Activated T-helper 9 cell treated with anti-CD3 and anti-CD28 coated beads, Interleukin-2, amount 50 U/mL, for 16 hours (primary cell): ENCODE results near the gene EXD3.
"Not testable (repeated sequence)": the region's sequence is repeated elsewhere in the genome, so short reads cannot be mapped to it uniquely, and the experiment has no call there.

Experiments
- DNase-seq: peaks from one replicate; pipeline ENCODE4 v3.0.0-alpha.2; 2020; ENCODE audit warnings: low read depth

EXD3 gene

DNA sequence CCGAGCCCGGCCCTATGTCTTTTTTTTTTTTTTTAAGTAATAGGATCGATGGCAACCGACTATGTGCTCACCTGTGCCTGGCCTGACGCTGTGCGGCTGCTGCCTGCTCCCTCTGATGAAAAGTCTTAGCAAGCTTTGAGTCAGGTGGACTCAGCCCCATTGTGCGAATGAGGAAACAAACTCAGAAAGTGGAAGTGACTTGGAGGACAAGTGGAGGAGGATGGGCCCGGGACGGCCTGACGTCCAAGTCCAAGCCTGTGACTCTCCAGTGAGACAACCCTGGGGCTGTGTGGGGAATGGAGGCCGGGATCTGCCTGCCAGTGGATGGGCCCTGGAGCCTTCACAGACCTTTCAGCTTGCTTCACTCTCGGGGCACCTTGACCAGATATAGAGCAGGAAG, 57.9 kb downstream of the EXD3 start:
- DNase-seq, result no peak

DNA sequence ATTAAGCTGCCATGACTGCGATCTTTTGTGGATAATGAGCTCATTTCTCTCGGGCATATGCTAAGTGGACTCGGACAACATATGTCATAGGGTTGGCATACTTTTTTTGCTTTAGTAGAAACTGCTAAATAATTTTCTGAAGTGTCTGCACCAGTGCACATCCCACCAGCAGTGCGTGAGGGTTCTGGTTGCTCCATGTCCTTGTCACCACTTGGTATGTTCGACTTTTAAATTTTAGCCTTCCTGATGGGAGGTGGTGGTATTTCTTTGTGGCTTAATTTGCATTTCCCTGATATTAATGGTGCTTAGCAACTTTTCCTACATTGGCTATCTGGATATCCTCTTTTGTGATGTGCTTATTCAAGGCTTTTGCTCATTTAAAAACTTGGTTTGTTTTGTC, 63.1 kb downstream of the EXD3 start:
- DNase-seq, result no peak

DNA sequence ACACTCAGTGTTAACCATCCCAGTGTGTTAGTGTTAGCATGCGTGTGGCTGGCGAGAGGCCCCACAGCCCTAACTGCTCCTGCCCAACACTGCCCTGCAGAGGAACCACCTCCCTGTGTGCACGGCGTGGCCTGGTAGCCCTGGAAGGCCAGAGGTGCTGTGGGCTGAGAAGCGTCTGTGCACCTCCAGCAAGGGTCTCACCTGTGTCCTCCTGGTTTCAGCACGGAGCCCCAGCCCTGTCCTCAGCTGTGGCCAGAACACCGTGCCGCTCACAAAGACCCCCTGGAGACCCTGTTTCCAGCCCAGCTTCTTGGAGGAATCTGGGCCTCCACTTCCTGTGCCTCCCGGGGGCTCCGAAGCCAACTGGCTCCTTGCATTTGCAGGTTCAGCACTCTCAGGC, 64.8 kb downstream of the EXD3 start:
- no peak for DNase-seq

DNA sequence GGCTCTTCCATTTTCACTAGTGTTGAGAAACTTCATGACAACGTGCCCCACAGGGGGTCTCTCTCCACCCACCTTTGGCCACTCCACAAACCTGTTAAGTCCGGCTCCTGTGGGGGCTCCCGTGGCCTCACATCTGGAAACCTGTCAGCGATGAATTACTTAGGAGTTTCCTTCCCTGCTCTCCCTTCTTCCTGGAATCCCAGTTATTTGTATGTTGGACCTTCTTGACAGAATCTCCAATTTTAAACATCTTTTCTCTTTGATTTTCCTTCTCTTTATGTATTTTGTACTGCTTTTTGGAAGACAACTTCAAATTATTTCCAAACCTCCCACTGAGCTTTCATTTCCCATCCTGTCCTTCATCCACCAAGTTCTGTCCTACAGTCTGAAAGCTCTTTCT, 65.8 kb downstream of the EXD3 start:
- DNase-seq, result no peak

DNA sequence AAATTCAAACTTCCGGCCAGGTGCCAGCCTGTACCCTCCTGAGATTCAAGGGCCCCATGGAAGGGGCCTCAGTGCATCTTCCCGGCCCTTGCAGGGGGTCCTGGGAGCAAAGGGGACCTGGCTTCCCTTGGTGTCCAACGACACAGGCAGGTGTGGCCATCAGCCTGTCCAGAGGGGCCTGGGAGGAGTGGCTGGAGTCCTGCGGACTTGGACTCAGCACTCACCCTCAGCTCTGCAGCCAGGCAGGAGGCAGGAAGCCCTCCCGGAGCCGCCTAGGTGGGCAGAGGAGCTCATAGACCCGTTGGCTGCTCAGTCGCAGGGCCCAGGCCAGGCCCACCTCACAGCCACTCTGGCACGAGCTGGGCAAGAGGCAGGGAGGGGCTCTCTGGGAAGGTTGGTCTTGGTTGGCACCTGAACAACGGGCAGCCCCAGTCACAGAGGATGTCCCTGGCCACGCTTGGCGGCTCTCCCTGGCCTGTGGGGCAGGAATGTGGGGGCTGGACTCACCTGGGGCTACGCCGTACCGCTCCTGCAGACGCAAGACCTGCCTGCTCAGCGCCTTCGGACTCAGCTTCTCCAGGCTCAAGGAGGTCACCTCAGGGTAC, 67.1 kb downstream of the EXD3 start:
- no peak for DNase-seq

DNA sequence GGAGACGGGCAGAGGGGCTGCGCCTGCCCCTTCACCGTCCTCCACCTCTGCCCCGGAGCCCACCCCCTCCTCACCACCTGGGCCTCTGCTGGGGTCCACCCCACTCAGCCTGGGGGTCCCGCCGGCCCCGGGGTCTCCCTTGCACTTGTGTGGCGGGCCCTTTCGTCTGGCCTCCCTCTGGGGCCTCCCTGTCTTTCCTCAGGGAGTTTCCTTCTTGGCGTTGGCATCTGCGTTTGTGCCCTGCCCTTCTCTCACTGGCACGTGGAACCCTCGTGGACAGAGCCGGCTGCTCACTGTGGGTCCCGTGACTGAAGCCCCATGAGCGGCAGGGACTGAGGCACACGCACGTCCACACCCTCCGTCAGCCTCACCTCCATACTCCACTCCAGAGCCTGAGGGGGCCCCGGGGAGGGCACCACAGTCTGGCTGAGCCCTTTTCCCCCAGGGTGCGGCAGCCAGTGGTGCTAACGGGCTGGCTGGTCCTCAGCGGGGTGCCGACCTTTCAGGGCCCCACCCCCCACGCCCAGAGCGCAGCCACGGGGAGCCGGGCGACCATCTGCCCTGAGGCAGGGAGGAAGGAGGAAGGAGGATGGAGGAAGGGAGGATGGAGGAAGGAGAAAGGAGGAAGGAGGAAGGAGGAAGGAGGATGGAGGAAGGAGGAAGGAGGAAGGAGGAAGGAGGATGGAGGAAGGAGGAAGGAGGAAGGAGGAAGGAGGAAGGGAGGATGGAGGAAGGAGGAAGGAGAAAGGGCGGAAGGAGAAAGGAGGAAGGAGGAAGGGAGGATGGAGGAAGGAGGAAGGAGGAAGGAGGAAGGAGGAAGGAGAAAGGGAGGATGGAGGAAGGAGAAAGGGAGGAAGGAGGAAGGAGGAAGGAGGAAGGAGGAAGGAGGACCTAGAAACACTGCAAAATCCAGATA, 67.9 kb downstream of the EXD3 start:
- no peak for DNase-seq

DNA sequence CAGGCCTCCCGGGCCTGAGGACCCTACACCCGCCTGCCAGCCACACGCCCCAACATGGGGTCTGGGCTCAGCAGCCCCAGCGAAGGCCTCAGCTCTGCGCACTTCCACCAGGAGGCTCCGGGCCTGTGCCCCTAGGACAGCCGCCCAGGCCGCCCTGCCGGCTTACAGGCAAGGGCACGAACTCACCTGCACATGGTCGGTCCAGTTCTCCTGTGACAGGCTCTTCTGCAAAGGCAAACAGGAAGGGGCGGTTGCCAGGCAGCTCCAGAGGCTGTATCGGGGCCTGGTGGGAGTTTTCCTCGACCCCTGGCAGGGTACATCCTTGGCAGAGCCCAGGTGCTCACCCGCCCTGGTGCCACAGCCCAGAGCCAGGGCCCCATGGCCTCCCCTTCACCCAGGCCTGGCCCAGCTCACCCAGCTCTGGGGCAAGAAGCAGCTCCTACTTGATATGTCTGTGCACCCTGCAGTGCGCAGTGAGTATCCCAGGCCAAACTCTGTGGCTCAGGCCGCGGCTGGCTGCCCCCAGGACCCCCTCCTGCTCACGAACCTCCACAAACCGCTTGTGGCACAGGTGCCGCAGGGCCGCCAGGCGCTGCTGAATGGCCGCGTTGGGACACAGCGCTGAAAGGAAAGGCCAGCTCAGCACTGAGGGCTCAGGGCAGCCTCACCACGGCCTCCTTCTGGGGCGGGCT, 68.7 kb downstream of the EXD3 start:
- DNase-seq, result no peak

DNA sequence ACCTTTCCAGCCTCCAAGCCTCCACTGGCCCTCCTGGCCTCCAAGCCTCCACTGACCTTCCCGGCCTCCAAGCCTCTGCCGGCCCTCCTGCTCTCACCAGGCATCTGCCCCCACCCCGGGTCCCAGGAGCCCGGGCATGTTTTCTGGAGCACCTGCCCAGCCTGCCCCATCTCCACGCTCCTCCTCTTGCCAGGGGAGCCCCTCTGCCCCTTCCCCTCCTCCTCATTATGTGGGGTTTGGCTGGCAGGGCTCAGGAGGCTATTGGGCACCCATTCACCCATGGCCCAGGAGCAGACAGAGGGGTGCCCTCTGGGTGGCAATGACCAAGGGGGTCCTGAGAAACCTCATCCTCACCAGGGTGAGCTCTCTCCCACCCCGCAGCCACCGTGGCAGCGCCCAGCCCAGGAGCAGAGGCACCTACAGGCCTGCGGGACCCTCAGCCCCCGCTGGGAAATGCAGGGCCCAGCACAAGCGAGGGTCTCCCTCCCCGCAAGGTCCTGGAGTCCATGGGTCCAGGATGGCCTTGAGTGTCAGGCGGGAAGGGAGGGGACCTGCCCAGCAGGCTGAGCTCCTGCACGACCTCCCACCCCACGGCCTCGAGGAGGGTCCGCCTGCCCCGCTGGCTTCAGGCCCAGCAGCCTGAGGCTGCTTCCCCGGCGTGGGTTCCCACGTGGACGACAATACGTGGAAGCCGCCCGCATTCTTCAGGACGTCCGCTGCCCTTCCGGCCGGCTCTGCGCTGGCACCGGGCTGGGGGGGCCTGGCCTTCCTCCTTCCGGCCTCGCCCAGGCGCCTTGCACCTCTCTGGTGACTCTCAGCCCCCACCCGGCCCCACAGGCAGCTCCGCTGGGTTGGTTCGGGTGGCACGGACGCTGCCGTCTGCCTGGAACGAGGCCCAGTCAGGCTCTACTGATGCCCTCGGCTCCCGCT, 69.5 kb downstream of the EXD3 start:
- no peak for DNase-seq

DNA sequence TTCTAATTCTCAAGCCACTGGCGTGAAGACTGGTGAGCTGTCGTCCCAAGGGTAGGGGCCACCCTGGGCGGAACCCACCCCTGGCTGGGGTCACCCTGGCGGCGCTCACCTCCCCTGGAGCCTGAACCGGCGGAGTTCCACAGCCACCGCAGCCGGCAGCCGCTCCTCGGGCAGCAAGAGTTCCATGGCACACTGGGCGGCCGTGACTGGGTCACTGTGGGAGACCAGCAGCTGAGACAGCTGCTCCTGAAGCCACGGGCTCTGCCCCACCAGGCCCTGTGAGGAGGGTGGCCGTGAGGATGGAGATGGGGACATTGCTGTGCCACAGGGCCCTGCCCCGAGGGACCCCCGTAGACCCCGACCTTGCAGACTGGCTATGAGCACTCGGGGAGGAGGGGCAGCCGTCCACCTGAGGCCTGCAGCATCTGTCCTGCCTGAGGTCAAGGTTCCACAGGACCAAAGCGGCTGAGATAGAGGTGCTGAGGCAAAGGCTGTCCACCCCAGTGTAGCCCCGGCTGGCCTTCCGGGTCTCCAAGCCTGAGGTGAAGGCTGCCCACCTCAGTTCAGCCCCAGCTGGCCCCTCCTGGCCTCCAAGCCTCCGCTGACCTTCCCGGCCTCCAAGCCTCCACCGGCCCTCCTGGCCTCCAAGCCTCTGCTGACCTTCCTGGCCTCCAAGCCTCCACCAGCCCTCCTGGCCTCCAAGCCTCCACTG, 70.3 kb downstream of the EXD3 start:
- DNase-seq, result no peak

DNA sequence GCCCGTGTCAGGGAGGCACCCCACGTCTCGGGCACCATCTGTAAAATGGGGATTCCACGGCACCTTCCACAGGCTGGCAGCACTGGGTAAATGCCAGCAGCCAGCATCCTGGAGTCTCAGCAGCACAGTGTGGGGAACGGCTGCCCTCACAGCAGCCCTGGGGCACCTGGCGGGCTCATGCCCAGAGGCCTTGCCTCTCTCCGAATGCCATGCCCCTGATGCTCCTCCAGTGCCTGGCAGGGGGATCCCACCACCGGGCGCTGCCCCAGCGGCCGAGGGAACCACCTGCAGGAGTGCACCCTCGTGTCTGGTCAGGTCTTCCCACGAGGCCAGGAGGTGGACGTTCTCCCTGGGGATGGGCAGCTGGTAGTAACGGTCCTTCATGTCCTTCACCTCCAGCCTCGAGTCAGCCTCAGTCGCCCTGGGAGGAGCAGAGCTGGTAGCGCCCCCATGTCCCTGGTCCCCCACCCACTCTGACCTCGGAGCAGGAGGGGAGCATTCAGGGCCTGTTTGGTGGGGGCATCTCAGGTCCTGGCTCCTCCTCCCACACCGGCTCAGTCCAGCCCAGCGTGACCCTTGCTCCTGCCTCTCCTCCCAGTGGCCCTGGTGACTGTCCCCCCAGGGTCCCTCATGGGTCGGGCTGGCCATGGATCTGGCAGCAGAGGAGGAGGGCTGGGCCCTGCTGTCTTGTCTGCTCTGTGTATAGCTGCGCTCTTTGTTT, 71.0 kb downstream of the EXD3 start:
- DNase-seq, result no peak

DNA sequence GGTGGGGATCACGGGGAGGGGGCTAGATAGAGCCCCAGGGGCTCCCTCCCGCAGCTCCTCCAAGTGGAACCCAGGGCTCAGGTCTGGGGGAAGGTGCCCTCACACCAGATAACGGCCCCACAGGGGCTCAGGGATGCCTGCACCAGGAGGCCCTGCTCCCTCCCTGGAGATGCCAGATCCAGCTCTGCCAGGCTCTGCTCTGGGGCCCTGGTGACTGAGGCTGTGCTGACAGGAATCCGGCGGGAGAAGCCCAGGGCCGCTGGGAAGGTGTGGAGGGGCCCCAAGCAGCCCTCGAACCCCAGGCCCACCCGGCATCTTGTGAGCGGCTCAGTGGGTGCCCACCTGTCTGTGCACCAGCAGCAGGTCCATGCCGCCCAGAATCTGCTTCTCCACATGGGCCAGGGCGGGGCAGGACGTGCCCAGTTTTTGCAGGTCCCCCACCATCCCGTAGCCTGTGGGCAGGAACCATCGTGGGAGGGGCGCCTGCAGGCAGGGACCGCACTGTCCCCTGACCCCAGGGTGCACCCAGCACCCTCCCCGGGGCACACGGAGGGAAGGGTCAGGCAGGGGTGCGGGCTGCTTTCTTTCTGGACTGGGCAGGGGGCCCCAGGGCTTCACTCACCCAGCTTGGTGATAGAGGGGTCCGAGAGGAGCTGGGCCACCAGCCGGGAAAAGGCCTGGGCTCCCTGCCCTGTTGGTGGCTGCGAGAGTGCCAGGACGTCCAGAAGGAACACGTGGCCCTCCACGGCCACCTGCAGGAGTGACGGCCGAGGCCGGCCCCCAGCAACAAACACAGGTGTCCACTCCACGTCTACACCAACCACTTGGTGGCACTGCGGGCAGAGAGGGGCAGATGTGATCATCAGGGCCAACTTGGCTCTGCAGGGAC, 72.0 kb downstream of the EXD3 start:
- DNase-seq, result no peak

DNA sequence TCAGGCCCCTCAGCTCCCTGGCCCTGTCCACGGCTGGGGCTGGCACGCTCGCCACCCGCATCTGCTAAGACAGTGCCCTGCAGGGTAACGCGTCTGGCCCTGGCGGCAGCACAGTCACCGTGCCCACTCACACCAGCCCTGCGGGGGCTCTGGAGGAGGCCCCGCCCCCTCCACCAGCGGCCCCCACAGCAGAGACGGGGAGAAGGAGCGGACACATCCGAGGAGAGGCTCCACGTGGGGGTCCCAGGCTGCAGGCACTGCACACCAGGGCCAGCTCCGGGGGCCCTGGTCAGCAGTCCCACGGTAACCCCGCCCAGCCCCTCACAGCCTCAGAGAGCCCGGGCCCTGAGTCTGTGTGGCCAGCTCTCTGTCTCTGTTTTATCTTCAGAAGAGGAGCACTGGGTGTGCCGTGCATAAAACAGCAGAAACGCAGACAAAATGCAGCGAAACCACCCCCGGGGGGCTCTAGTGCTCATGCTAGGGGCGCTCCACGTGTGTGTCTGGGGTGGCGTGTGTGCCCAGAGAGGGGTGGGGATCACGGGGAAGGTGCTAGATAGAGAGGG, 73.4 kb downstream of the EXD3 start:
- no peak for DNase-seq

DNA sequence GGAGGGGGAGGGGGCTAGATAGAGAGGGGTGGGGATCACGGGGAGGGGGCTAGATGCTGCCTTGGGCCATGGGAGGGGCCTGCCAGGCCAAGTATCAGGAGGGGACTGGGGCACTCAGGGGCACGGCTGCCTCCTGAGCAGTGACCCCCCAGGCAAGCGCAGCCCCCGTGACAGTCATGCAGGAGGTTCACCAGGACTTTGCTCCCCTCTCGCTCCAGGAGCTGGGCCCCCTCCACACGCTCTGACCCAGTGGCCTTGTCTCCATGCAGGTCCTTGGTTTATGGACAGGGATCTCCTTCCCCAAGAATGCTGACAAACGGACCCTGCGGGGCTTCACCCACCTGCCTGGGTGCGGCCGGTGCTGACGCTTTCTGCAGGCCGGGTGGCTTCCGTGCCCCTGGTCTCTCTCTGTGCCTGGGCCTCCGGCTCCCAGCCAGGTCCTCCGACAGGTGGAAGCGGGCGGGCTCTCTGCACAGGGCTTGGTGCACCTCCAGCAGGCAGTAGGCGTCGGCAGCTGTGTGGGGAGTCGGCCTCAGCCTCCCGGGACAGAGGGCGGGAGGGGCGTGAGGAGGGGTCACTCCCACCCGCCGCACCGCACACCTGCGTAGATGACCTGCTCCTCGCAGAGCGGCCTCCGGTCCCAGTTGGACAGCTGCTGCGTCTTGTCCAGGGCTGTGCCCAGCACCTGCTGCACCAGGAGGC, 74.0 kb downstream of the EXD3 start:
- no peak for DNase-seq

DNA sequence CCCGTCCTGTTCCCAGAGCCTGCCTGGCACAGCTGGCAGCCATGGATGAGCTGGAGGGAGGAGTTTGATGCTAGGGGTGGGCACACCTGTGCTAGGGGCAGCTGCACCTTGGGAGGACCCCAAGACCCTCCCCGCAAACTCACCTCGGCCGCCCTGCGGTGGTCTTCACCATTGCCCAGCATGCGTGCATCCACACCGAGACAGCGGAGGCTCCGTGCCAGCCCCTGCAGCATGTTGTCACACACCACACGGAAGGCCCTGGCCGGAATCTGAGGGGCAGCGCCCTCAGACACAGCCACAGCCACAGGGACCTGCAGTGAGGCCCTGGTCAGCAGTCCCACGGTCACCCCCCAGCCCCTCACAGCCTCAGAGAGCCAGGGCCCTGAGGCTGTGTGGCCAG, 75.0 kb downstream of the EXD3 start:
- DNase-seq, result no peak

DNA sequence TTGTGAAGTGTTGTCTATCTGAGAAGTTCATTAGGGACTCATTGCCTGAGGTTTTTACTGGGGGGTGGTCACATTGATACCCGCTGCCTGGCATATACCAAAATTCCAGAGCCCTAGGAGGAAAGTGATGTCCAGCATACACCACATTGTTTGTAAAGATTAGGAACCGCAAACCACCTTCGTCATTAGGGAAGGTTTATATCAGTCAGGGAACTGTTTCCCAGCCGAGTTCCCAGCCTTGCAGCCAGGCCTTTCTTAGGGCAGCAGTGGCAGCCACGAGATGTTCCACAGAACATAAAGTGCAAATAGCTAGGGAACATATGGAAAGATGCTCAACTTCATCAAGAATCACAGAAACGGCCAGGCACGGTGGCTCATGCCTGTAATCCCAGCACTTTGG, 80.5 kb downstream of the EXD3 start:
- DNase-seq, result no peak

DNA sequence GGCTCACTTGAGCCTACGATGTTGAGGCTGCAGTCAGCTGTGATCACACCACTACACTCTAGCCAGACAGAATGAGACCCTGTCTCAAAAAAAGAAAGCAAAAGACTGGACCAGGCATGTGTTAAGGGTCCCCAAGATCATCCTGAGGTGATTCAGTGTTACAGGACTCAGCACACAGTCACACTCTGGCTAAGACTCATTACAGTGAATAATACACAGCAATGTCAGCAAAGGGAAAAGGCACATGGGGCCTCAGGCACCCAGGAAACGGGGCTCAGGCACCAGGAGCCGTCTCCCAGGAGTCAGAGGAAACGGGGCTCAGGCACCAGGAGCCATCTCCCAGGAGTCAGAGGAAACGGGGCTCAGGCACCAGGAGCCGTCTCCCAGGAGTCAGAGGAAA, 81.7 kb downstream of the EXD3 start:
- no peak for DNase-seq

DNA sequence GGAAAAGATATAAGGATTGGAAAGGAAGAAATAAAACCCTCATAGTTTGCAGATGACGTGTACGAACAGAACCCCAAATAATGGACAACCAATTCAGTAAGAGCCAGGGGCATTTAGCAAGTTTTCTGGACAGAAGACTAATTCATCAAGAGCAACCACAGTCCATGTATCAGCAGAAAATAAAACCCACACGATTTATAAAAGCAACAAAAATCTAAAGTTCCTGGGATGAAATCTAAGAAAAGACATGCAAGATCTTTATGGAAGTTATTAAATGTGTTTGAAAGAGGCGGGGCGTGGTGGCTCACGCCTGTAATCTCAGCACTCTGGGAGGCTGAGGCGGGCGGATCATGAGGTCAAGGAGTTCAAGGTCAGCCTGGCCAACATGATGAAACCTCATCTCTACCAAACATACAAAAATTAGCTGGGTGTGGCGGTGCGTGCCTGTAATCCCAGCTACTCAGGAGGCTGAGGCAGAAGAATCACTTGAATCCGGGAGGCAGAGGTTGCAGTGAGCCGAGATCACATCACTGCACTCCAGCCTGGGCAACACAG, 83.0 kb downstream of the EXD3 start:
- not testable (repeated sequence) for DNase-seq
